GM18870 (cell line): ENCODE results near the gene BECN2.
A peak's percentile ranks its signal among the peaks of the same experiment; 100 is the strongest.
"Not testable (repeated sequence)": the region's sequence is repeated elsewhere in the genome, so short reads cannot be mapped to it uniquely, and the experiment has no call there.

ENCODE experiments used
- ATAC-seq: cut with Tn5 transposase; IDR thresholded peaks from one replicate; pipeline ENCODE4 v1.9.1; 2021; ENCODE audit warnings: moderate library complexity; ENCODE audit not compliant: unreplicated experiment

Gene BECN2

GRCh38 chr1:241979071-241979470 is 21.5 kb downstream of the BECN2 start:
- no peak for ATAC-seq

- ATAC-seq = no peak
Observed at GRCh38 chr1:241979926-241980325, 22.4 kb downstream of the BECN2 start.

DNA sequence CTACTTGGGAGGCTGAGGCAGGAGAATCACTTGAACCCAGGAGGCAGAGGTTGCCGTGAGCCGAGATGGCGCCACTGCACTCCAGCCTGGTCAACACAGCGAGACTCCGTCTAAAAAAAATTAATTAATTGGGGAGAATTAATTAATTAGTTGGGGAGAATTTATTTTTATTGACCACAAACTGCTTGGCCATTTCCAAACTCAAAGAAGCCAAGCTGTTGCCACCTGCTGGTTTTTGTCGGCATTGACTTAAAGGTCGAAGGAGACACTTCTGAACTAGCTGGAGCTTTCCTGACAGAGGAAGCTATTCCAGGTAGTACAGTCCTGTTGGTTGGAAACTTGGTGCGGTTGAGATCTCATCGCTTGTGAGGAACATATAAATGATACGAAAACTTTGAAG is 28.2 kb downstream of the BECN2 start:
- ATAC-seq = no peak

GRCh38 chr1:241988389-241988930 is 30.9 kb downstream of the BECN2 start:
- not testable (repeated sequence) for ATAC-seq

GRCh38 chr1:241990040-241990439 is 32.5 kb downstream of the BECN2 start:
- no peak for ATAC-seq

DNA sequence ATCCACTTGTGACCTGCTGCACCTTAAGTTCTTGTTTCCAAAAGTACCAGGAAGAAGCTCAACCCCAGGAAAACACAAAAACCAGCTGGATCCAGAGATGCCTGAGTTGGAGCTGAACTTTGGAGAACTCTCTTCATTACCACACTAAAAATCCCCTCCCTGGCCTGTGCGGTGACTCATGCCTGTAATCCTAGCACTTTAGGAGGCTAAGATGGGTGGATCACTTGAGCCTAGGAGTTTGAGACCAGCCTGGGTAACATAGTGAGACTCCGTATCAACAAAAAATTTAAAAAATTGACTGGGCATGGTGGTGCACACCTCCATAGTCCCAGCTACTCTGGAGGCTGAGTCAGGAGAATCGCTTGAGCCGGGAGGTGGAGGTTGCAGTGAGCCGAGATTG is 35.2 kb downstream of the BECN2 start:
- no peak for ATAC-seq

- ATAC-seq = no peak
Observed at GRCh38 chr1:241994171-241994570, 36.6 kb downstream of the BECN2 start.

GRCh38 chr1:241997401-241997998 is 39.9 kb downstream of the BECN2 start:
- no peak for ATAC-seq

- ATAC-seq = peak; percentile 53
Observed at GRCh38 chr1:241998412-241998921, 40.9 kb downstream of the BECN2 start.

- ATAC-seq = no peak
Observed at GRCh38 chr1:241999026-241999425, 41.5 kb downstream of the BECN2 start, which contains the start of gene MAP1LC3C. TSS of gene MAP1LC3C (minus strand) at chr1:241999098. CDS start at chr1:241999008, 90 bp downstream.

GRCh38 chr1:242000434-242000833 is 42.9 kb downstream of the BECN2 start:
- no peak for ATAC-seq

DNA sequence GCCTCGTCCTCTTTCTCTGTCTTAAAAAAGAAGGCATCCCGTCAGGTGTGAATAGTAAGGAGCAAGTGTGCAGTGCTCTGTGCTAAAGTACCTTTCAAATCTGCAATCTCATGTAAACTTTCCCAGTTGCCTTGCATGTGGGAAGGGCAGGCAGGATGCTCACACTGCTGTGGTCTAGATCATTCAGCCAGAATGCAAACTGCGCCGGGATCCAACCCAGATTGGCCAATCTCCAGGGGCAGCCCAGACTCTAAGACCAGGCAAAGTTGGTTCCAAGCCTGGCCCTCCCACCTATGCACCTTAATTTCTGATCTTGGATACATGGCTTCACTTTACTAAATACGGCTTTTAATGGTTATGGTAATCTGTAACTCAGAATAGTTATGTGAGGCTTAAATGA is 44.5 kb downstream of the BECN2 start:
- ATAC-seq = no peak

GRCh38 chr1:242002510-242002909 is 44.9 kb downstream of the BECN2 start:
- ATAC-seq = no peak

- ATAC-seq = no peak
Observed at GRCh38 chr1:242004751-242005495, 47.4 kb downstream of the BECN2 start.

- no peak for ATAC-seq
Observed at GRCh38 chr1:242005866-242006535, 48.4 kb downstream of the BECN2 start.

DNA sequence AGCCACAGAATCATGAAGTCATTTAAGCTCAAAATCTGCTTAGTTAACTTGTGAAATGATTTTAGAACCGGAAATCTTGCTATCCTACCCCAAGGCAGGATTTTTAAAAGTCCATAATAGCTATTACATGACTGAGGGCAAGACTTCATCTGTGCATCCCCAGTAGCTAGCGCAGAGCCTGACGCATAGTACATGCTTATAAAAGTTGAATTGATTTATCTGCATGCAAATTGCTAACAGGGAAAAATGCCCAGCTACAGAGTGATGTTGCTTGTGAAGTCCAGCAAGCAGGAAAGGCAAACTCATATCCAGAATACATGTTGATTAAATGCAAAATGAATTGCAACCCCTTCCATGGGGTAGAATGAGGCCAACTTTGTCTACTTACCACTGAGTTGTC is 49.4 kb downstream of the BECN2 start:
- ATAC-seq = no peak
